ENCODE data around the gene DIS3L2.
A peak's percentile ranks its signal among the peaks of the same experiment; 100 is the strongest.

Gene DIS3L2, protein sequence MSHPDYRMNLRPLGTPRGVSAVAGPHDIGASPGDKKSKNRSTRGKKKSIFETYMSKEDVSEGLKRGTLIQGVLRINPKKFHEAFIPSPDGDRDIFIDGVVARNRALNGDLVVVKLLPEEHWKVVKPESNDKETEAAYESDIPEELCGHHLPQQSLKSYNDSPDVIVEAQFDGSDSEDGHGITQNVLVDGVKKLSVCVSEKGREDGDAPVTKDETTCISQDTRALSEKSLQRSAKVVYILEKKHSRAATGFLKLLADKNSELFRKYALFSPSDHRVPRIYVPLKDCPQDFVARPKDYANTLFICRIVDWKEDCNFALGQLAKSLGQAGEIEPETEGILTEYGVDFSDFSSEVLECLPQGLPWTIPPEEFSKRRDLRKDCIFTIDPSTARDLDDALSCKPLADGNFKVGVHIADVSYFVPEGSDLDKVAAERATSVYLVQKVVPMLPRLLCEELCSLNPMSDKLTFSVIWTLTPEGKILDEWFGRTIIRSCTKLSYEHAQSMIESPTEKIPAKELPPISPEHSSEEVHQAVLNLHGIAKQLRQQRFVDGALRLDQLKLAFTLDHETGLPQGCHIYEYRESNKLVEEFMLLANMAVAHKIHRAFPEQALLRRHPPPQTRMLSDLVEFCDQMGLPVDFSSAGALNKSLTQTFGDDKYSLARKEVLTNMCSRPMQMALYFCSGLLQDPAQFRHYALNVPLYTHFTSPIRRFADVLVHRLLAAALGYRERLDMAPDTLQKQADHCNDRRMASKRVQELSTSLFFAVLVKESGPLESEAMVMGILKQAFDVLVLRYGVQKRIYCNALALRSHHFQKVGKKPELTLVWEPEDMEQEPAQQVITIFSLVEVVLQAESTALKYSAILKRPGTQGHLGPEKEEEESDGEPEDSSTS

GRCh38 chr2:231961349-231962166 lies at the start of gene DIS3L2:
DIS3L2 (plus strand) TSS chr2:231961713; CDS start chr2:232014928, 53,215 bp downstream.
- DNase-seq, result peak; percentile 90

DNA sequence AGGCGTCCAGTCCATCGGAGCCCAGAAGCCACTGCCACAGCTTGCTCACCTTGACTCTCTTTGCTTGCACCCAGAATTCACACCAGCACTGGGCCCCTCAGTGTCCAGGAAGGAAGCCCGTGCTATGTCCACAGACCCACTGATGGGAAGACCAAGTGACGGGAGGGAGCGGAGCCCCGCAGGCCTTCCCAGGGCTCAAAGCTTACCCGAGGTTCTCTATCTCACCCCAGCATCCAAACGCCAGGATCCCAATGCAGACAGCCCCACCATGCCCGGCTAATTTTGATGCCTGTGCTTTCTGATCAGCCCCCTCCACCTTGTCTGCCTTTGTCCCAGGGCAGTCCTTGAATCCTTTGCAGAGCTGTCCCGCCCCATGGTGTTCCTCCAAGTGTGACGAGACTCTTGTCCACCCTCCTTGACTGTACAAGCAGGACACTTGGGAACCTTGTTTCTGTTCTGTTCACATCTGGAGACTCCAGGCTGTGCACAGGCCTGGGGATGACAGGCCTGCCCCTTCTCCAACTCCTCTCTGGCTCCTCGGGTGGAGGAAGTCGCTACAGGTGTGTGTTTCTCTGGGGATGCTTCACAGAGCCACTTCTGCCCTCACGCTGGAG lies 47.3 kb upstream of the DIS3L2 start:
- no peak for DNase-seq

DNA sequence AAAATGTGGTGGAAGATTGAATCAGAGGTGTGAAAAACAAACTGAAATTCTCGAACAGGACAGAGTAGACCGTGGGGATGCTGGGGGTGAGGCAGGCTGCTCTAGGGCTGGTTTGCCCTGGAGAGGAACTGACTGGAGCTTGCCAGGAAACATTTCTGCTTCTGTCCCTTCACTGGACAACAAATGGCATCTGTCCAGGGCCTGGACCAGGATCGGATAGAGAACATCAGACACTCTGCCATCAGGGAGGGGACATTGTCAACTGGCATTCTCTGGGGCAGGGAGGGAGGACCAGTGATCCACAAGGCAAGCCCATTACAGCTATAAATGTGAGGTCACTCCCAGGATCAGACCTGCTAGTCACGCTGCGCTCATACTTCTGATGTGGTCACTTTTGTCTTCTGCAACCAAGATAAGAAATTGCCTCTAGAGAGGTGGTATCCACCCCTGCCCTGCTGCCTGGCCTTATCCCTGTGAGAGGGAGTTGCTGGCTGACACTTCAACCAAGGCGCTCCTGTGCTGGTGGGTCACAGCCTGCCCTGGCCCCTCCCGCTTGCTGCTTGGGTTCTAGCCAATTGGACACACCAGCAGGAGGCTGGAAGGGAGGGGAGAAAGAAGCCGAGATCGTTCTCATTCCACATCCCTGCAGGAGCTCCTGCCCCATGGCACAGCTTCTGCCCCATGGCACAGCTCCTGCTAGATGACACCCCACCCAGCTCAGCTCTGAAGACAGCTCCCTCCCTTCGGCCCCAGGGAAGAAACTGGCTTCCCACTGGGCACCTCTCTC lies 44.0 kb upstream of the DIS3L2 start:
- DNase-seq, result no peak

DNA sequence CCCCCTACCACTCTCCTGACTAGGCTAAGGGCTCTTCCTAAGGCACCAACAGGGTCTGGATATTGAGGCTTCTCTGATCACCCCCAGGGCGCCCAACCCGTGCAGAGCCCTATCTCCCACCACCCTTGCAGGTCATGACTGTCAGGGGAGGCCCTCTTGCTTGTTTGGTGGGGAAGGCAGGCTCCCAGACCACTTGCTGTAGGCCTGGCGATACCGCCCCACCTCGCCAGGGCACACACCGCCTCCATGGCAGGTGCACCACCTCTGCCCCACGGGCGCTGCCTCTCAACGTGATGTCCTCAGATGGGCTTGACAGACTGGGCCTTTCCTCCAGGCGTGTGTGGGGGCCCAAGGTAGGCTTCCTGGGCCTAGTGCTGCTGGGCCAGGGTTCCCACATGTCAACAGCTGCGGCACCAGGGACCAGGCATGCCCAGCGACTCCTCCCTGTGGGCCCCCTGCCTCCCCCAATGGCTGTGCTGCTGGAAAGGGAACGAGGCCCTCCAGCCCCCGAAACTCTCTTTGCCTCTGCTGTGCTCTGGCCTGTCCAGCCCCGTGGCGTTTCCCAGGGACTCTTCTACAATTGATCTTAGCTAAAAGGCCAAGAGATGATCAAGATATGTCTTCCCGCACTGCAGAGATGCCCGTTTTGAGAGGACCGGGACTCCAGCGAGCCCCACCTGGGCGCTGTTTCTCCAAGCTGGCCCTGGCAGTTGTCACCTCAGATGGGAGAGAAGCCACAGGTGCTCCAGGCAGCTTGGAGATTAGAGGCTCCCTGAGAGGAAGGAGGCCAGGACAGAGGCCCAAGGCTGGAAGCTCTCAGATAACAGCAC lies 42.8 kb upstream of the DIS3L2 start:
- DNase-seq, result no peak

DNA sequence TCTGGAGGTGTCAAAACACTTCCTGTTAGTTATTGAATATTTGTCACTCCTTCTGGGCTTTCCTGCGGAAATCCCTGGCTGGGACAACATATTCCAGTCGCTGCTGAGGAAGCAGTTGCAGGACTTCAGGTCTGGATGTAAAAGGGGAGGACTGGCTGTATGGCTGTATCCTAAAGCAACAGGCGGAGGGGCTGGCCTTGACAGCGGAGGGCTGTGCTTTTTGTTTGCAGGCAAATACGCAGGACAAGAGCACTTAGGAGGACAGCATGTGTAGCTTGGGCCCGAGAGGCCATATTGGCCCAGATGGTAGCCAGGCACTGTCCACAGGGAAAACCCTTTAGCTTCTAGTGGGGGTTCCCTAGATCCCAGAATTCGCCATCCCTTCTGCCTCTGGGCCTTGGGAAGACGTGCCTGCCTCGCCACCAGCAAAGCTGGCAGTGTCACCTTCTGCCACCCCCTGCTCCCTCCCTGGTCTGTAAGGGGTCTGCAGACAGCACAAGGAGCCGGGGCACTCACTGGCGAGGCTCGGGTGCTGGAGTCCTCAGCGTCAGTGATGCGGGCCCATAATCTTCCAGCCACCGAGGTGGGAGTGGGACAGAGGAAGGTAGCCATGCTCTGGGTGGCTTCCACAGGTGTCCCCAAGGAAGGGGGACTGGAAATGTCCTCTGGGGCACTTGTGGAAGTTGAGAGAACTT lies 42.0 kb upstream of the DIS3L2 start:
- no peak for DNase-seq

DNA sequence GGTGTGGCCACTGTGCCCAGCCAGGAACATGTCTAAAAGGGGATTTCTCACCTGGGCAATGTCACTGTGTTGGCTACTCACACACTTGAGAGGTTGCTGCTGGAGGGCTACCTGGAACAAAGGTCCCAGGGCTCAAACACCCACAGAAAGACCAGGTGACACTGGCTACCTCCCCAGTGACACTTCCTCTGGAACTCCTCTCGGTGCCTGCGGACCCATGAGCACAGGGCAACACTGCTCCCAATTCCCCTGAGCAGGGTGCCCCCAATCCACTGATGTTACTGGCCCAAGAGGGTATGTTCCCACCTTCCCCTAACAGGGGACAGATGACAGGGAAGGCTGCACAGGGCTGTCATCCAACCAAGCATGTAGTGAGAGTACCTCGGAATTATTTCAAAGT lies 41.1 kb upstream of the DIS3L2 start:
- no peak for DNase-seq

DNA sequence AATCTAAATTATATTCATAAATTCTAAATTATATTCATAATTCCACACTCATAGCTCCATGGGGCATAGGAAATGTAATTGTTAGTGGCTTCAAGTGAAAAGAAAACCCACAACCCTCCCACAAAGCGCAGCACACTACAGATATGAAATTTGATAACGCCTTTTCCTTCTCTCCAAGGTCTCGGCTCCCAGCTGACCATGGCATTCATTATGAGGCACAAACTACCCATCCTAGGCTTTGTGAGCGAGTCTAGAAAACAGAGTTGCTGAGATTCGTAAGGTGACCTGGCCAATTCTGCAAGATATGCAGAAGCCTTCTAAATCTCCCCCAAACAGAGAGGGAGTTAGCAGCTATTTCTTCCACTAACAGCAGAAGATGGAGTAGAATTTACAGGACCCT lies 40.7 kb upstream of the DIS3L2 start:
- DNase-seq, result no peak

DNA sequence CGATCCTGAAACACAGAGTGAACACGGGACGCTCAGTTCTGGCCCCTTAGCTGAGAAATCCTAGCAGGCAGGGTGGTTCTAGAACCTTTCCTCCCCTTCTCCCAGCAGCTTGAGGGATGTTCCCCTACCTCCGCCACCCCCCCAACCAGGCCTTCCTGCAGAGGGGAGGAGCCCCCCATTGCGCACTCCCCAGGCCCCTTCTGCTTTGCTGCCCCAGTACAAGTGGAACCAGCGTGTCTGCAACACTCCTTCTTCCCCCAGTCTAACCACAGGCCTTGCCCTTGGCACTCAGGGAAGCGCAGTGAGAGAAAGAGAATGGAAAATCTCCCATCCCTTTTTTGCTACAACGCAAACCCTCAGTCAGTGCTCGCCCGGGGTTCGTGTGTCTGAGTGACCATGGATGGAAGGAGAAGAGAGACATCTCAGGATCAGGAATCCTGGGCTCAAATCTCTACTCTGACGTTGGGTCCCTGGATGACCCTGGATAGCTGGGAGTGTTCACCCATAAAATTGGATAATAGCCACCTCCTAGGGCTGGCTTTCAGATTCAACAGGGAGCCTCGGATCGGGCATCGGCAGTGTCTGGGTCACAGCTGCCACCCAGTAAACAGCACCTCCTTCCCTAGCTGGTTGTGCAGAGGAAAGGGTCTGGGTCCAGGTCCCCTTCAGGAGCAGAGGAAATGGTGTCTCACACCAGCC lies 39.1 kb upstream of the DIS3L2 start:
- no peak for DNase-seq

GRCh38 chr2:231923010-231923344 lies 38.5 kb upstream of the DIS3L2 start:
- no peak for DNase-seq

- no peak for DNase-seq
These were observed 37.3 kb upstream of the DIS3L2 start for GRCh38 chr2:231923951-231924888.

- DNase-seq, result no peak
These were observed 36.6 kb upstream of the DIS3L2 start for GRCh38 chr2:231924889-231925275.

DNA sequence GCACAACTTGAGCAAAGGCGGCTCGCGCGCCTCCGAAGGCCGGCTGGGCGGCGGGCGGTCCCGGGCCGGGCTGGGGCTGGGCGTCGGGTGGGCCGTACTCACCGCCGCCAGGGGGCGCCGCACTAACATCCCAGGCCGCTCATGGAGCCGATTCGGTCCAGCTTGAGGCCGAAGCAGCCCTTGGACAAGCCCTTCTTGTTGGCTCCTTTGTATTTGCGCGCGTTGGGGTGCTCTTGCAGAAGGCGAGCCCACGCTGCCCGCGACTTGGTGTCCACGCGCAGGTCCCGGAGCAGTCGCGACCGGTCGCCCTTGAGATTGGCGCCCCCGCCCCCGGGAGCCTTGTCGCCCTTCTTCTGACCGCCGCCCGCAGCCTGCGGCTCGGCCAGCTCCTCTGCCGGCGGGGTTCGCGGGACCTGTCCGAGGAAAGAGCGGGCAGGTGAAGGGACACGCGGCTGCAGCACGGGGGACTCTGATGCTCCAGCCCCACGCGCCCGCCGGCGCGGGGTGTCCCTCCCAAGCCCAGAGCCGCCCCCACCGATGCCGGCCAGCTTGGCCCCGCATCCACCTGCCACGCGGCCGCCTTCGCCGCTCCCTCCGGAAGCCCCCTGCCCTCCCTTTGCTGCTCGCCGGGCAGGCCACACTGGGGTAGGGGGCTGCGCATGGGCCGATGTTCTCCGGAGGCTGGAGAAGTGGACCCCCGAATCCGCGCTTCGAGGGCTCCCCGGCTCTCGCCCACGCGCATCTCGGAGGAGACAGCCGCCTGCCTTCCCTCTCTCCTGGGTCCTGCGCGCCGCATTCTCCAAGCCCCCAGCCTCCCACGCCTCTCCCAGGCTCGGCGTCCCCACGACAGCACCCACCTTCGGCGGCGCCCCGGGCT lies 36.0 kb upstream of the DIS3L2 start:
- DNase-seq, result peak; percentile 91

- peak; percentile 88 for DNase-seq
These were observed 35.3 kb upstream of the DIS3L2 start, which contains the start of gene NPPC for GRCh38 chr2:231926180-231926741. NPPC (minus strand) TSS chr2:231926396; CDS start chr2:231926249, 147 bp downstream.

DNA sequence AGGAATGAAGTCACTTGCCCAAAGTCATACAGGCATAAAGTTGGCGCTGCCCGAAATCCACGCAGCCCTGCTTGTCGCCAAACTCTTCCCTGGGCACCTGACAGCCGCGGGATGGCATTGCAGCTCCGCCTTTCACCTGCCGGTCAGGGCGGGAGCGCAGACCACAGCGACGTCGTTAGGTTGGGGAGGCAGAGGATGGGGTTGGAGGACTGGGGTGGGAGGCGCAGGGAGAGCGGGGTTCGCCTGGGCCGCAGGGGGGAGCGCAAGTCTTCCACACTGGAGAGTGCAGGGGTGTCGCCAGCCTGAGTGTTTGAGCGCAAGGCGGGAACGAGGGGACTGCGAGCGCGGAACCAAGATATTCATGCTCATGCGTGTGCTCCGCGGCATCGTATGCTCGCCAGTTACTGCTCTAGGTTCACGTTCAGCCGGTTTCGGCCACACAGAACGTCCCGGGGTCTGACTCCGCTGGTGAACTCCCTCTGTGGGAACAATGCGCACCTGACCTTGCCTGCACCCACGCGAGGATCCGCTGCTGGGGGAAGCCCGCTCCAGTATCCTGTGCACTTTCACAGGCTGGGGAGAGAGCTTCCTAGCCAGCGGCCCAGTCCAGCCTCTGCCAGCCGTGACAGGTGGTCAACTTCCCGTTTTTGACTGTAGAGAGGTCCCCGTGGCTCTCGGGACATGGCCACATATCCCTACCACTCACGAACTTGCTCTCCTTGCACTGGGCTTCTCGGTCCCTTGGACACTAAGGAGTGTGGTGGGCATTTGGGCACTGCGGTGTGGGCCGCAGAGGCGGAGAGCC lies 34.5 kb upstream of the DIS3L2 start:
- no peak for DNase-seq

DNA sequence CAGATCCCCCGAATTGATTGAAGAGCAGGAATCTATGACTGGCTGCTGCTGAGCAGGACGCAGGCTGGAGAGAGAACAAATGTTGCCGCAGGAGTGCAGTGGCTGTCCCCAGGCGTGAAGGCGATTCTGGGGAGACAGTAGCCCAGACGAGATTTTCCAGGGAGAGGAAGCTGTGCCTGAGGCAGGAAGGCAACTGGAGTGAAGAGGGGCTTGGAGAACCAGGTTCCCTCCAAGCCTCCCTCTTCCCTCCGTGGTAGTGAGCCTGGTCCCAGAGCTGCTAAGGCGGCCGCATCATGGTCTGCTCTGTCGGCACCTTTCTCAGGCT lies 34.0 kb upstream of the DIS3L2 start:
- no peak for DNase-seq

- DNase-seq, result peak; percentile 52
These were observed 33.0 kb upstream of the DIS3L2 start for GRCh38 chr2:231928481-231928880.

Data from activated CD8-positive, alpha-beta memory T cell treated with anti-CD3 and anti-CD28 coated beads for 24 hours (primary cell).